Stimulated activated CD4-positive, alpha-beta T cell treated with anti-CD3 and anti-CD28 coated beads, TNF-alpha, amount 100 ng/mL, for 48 hours (primary cell): ENCODE data around the gene CACNA2D1.

Experiments used
- DNase-seq, 3 donors: peaks; one replicate each; pipeline ENCODE4 v3.0.0-alpha.2; 2020; ENCODE audit warnings: low read depth in 3 of 3

Gene CACNA2D1

GRCh38 chr7:82443547-82444219, at the start of gene CACNA2D1:
CACNA2D1 (minus strand) TSS chr7:82443777.
- no peak for DNase-seq

DNA sequence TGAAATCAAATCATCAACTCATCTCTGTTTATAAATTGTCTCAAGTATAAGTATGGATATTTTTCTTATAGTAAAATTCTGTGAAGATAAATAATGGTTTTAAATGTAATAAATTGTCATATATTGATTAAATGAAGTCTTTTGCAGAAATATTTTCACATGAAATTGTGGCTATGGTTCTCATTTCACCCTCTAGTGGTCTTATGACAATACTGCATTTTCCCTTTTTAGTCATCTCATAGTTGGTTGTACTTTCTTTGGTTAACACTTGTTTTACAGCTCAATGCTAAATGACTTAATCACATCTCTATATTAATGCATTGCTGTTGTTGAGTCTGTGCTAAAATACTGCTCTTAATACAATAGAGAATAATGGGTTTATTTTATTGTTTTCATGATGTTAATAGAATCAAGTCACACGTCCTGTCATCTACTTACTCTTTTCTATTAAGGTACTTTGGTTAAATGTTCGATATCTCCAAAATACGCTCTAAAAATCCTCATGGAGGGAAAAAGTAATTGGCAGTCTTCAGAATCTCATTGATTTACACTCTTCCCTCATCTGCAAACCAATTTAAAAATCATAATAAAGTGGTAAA, 38.0 kb upstream of the CACNA2D1 start:
- no peak for DNase-seq

DNA sequence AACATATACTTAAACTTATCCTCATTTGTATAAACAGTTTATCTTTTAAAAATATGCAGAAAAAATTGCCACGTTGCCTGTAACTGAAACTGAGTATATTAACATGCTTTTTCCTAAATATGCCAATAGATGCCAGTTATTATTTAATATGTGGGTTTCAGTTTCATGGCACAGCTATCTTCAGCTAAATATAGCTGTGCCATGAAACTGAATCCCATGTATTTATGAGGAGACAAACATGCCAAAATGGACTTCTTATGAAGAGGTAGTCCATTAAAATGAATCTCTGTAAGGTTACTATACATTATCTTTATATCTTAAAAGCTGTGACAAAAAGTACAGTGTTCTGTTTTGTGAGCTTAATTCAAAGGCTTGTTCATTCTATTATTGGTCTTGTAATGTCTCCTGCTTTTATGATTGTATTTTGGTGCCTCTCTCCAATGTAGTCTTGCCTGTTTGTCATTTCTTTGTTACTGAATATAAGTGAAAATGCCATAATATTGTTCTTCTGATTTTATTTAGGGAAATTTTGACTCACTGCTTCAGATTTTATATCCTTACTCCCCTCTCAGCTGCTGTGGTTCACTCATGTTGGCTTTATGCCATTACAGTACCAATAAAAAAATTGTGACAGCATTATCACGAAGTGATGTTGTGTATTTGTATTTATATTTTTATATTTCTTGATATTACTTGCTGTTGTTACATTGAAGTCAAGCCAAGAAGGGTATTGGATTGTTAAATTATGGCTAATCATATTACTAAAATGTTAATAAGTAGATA, 34.3 kb upstream of the CACNA2D1 start:
- no peak for DNase-seq

- DNase-seq: no peak
Measured at GRCh38 chr7:82472966-82473365, 29.4 kb upstream of the CACNA2D1 start.

DNA sequence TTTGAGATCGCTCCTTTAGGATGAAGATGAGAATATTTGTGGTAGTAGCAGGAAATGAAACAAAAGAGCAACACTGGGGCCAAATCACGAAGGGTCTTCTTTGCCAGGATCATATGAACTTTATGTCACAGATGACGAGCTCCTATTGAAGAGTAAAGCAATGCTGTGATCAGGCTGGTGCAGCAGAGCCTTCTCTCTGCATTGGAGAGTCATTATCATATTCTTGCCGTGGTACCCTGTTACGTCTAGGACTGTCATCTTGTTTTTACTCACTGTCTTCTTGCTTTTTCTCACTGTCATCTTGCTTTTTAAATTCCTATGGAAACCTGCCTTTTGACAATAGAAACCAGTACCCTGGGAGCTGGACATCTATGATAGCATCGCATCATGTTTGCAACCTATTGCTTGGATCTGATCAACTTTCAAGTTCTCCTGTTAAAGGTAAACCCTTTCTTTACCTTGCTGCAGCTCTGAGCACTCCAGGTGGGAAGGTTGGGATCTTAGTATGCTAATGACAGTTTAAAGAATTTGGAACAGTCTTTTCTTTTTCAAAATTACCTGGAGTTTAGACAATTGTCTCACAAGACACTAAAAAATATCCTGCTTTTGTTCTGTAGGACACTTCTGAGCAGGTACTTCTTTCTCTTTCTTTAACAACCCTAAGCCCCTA, 27.9 kb upstream of the CACNA2D1 start:
- DNase-seq: no peak

DNA sequence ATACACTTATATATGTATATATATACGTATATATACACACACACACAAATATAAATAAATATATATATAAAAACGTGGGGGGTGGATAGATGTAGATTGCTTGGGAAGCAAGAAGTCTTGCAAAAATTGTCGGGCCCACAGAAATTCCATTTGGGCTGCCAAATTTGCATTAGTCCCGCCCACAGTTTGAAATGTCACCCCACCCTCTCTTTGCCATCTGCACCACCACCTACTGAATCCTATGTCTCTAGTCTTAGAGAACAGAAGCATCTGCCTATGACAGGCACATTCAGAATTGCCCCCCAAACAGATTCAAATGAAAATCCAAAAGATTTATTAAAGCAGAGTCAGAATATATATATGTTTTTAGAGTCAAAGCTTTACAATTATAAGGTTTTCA, 25.6 kb upstream of the CACNA2D1 start:
- no peak for DNase-seq

- DNase-seq: no peak
Measured at GRCh38 chr7:82468435-82468834, 24.9 kb upstream of the CACNA2D1 start.

GRCh38 chr7:82467020-82467419, 23.4 kb upstream of the CACNA2D1 start:
- no peak for DNase-seq

DNA sequence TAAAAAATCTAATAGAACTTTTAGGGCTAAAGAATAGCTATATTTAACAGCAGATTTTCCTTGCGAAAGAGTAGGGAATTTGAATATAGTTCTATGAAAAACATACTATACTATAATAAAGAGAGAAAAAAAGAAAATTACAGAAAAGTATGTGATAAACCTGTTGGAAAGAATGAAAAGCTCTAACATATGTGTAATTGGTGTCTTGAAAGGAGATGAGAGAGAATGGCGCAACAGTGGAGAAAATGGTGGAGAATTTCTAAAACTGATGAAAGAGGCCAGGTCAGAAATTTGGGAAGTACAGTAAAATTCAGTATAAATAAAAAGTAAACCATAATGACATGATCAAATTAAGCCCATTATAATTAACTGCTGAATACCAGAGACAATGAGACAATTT, 20.8 kb upstream of the CACNA2D1 start:
- no peak for DNase-seq

DNA sequence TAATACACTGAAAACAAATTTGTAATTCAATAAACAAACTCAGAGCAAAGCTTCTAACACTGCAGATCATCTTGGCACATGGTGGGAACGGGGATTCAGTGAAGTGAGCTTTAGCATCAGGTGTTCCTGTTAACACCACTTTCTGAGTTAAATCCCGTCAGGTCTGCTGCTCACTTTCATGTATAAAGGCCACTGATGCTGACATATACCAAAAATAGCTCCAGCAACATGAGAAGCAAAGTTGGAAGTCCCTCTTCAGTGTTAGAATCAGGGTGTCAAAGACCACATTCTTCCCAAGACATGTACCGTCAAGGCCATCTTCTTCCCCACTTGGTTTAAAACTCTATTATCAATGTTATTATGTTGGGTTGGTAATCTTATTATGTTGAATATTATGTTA, 11.7 kb upstream of the CACNA2D1 start:
- no peak for DNase-seq

DNA sequence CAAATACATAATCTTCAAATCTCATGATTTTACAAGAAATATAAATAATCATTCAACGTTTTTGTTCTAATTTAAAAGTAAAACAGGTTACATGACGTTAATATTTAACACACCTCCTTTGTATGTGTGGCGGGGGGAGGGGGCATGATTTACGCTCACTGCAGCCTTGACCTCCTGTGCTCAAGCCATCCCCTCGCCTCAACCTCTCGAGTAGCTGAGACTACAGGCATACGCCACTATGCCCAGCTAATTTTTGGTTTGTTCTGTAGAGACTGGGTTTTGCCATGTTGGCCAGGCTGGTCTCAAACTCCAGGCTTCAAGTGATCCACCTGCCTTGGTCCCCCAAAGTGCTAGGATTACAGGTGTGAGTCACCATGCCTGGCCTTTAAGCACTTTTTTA, 7.2 kb upstream of the CACNA2D1 start:
- no peak for DNase-seq

- DNase-seq: no peak
Measured at GRCh38 chr7:82449910-82450309, 6.3 kb upstream of the CACNA2D1 start.

GRCh38 chr7:82446897-82447296, 3.3 kb upstream of the CACNA2D1 start:
- no peak for DNase-seq

DNA sequence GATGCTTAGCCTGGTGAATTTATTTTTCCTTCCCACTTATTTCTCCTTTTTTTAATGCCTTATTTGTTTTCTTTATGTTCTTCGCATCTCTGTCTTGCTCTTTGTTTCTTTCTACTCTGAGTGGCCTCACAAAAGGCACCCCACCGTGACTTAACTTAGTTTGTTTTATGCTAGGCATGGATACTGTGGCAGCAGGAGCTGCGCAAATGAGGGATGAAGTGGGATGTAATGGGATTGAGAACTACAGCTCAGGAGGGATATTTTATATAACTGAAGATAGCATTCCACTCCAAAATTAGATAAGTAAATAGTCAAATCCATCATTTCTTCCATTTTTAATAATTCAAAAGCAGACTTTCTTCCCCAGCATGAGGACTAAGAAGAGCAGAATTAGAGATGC, 1.7 kb upstream of the CACNA2D1 start:
- DNase-seq: no peak

- DNase-seq: no peak
Measured at GRCh38 chr7:82444220-82444909, 788 bp upstream of the CACNA2D1 start.

DNA sequence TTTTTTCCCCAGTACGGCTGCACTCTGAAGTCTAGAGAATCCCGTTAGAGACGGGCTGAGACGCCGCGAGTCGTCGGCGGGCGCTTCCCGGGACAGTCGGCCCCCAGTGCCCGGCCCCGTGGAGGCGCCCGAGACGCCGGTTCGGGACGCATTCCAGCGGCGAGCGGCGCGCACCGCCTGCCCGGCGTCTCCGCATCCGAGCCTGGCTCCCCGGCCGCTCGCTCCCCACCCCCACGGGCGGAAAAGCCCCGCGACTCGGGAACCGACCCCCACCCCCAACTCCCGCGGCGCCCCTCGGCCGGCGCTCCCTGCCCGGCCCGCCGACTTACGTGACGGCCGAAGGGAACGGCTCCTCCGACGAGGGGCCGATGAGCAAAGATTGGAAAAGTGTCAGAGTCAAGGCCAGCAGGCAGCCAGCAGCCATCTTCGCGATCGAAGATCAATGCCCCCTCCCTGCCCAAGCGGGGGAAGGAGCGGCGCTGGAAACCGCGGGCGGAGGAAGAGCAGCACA, 486 bp downstream of the CACNA2D1 start:
- no peak for DNase-seq

DNA sequence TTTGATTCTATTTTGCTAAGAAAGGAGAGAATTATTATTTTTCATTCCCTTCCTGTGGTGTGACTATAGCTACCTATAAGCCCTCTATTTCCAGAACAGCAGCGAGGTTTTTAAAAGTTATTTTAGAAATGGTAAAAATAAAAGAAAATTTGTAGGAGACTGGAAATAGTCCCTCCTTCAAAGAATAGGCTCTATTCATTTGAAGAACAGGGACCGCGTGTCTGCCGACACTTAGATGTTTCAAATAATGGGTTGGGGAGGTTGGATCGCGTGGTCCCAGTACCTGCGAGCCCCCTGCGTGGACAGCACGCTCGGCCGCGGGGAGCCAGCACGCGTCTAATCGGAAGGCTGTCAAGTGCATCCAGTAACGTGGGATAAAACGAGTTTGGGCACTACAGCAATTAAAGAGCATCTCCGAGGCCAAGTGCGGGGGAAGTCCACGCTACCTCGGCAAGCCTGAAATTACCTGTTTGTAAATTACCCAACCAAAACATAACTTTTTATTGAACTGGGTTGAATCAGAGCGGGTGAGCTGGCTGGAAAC, 1.0 kb downstream of the CACNA2D1 start:
- no peak for DNase-seq

DNA sequence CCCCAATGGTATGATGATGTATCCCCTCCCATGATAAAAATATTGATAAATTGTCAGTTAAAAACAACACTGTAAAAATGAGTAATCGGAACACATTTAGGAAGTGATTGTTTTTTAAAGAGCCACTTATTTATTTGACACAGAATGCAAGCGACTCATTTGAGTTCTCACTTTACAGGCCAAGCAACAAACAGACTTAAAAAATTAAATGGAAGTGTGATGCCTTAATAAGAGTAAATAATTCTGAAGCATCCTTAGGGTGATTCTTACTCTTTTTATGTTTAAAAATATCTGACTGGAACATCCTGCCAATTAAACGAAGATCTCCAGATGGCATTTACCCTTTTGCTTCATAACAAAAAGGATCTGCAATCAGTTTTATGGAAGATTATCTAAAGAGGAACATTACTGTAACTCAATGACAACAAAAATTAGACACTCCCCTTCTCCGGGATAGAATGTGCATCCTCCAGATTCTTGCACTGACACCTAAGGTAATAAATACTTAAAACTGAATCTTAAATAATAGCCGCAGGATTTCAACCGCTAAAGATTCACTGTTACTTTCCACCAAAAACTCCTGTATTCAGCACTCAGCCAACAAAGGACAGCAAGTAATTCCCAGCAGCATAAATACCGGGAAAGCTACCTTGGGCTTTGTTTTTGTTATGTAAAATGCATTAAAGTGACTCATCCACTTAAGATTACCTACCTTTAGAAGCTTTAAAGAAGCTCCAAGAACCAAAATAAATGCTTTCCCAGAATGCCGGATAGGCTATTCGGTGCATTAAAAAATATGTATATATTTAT, 1.7 kb downstream of the CACNA2D1 start:
- DNase-seq: no peak

DNA sequence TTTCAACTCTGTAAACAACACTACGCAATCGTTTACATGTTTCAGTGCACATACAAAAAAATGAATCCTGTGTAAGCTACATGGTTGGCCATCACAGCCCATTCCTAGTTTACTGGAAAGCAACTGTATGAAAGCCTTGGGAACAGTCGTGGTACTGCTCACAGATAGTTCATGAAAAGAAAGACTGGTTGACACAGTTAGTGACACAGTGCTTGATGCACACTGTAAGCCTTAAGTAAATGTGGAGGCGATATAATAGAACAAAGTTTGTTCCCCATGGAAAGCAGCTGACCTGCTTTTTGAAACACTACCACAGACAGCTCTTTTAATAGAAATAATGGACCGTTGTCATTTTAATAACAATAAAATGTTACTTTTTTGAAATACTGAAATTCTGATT, 5.1 kb downstream of the CACNA2D1 start:
- no peak for DNase-seq

DNA sequence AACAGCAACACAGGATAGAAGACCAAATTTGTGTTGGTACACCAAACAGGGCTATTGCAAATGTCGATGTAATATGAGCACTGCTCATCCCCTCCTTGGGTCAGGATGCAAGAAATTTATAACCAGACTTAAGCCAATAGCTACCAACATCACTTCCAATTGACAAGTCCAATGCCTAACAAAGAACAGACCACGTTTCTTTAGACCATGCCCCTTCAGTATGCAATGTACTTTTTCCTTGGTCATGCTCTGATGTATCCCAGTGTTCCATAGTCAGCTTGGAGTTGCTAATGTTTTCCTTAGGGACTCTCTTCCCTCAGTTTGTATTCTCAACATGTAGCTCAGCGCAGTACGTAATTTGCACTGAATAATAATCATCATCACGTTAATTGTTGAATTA, 7.8 kb downstream of the CACNA2D1 start:
- DNase-seq: no peak
